Left cardiac atrium (tissue), 4 donors: ENCODE measurements around the gene MRPL28. TPM values are rescaled to one million over a fixed set of nuclear protein-coding genes. Genes with fewer than 3 reads are reported as not detected.
"Not testable (repeated sequence)": the region's sequence is repeated elsewhere in the genome, so short reads cannot be mapped to it uniquely, and the experiment has no call there.

Experiments used
- ATAC-seq, 2 donors: fragments of 200-7000 bp; cut with Tn5 transposase; one replicate each; pipeline ENCODE4 v1.9.1; 2020; ENCODE audit warnings: mild to moderate bottlenecking in 2 of 2, moderate library complexity in 2 of 2
- DNase-seq: peaks from one replicate; pipeline ENCODE4 v3.0.0-alpha.2; 2020
- intact Hi-C, 2 donors: fragments of 100-400 bp; cut with DNase I; formaldehyde crosslinking; loops; one replicate each; pipeline versions ENCODE4 v1.14.1 to v1.15.1; 2022 to 2023
- long read RNA-seq: library from polyadenylated mRNA; unstranded; transcript quantifications from one replicate; pipeline ENCODE4 v2.0.0, GENCODE V29; 2021
- total RNA-seq, 2 donors: library from RNA; stranded (reverse); fragmentation: NEBNext Ultra II Directional; extraction: Animal tissue kit (Norgen Biotek cat#: 25700); gene quantifications; one replicate each; pipeline ENCODE4 v1.2.1, GENCODE V29; 2021
- donor health status: DM: no; HTN: yes; CAD: no.
- donor health status: DM: no; HTN: yes; CAD: no; lungs with severe emphysema.
- donor health status: DM: yes; HTN: yes; CAD: no.
- donor health status: Dilated cardiomyopathy.

The MRPL28 gene
- 10 to 100 TPM; 63.2 to 63.4 TPM for total RNA-seq
- long read RNA-seq, transcript MRPL28-201 (6 exons, 1,098 nt) = major isoform, 35 of 41 reads
- long read RNA-seq, partial matches to known transcripts = 4 of 41 reads
- long read RNA-seq, other reads (novel, unspliced or antisense) = 0 of 41 reads

- ATAC-seq (peak; percentile 94 to 98), DNase-seq (peak; percentile 96)
- intact Hi-C loops = no loop called here
These were observed at the start of gene MRPL28 for GRCh38 chr16:370443-370842. Gene MRPL28 (minus strand): TSS chr16:370538. CDS start chr16:370218, 320 bp downstream.

GRCh38 chr16:415170-415498, 44.8 kb upstream of the MRPL28 start:
- intact Hi-C loops, DNase-seq, ATAC-seq: not testable (repeated sequence)

- ATAC-seq = no peak
- no peak for DNase-seq
- intact Hi-C loops = no loop called here
These were observed 44.2 kb upstream of the MRPL28 start for GRCh38 chr16:414395-415169.

- ATAC-seq = no peak
- intact Hi-C loops = no loop called here
- no peak for DNase-seq
These were observed 41.4 kb upstream of the MRPL28 start for GRCh38 chr16:411576-412265.

- intact Hi-C loops = no loop called here
- DNase-seq = no peak
- ATAC-seq = no peak
These were observed 40.3 kb upstream of the MRPL28 start for GRCh38 chr16:410516-411178.

- intact Hi-C loops = no loop called here
- no peak for DNase-seq
These were observed 36.9 kb upstream of the MRPL28 start for GRCh38 chr16:407253-407652.

GRCh38 chr16:405548-406506, 35.5 kb upstream of the MRPL28 start:
- no peak for DNase-seq
- intact Hi-C loops = no loop called here
- ATAC-seq = no peak

More at GRCh38 chr16:407253-407652, 36.9 kb upstream of the MRPL28 start:
- ATAC-seq = no peak

GRCh38 chr16:404971-405486, 34.7 kb upstream of the MRPL28 start:
- ATAC-seq (no peak), DNase-seq (no peak)
- intact Hi-C loops = no loop called here

GRCh38 chr16:401468-402348, 31.4 kb upstream of the MRPL28 start, which contains the start of gene DECR2:
Gene DECR2 (plus strand): TSS chr16:401885. CDS start chr16:401964, 79 bp downstream.
- intact Hi-C loops = no loop called here

GRCh38 chr16:400061-400591, 29.8 kb upstream of the MRPL28 start:
- DNase-seq (no peak), ATAC-seq (no peak)
- intact Hi-C loops = no loop called here

More at GRCh38 chr16:401468-402348, 31.4 kb upstream of the MRPL28 start, which contains the start of gene DECR2:
- DNase-seq (peak; percentile 97), ATAC-seq (peak; percentile 92 to 93)

- ATAC-seq (no peak), DNase-seq (no peak)
- intact Hi-C loops = no loop called here
These were observed 29.1 kb upstream of the MRPL28 start for GRCh38 chr16:399340-400019.

- ATAC-seq = no peak
- DNase-seq = no peak
- intact Hi-C loops = no loop called here
These were observed 28.4 kb upstream of the MRPL28 start for GRCh38 chr16:398561-399339.

GRCh38 chr16:397736-398332, 27.5 kb upstream of the MRPL28 start:
- intact Hi-C loops = no loop called here
- DNase-seq (peak; percentile 77), ATAC-seq (peak in 1 of 2 donors; percentile 42)

- peak in 1 of 2 donors; percentile 13 for ATAC-seq
- intact Hi-C loops = no loop called here
- DNase-seq = peak; percentile 52
These were observed 26.9 kb upstream of the MRPL28 start, which contains the start of gene NME4 for GRCh38 chr16:397135-397661. Gene NME4 (plus strand): TSS chr16:397199. CDS start chr16:397223, 24 bp downstream.

GRCh38 chr16:396605-397004, 26.3 kb upstream of the MRPL28 start:
- ATAC-seq = peak; percentile 25 to 27

More at GRCh38 chr16:396605-397004, 26.3 kb upstream of the MRPL28 start:
- intact Hi-C loops = no loop called here
- DNase-seq = peak; percentile 65
